T1000 (cell line): ENCODE measurements around the gene PLA2G4B.

Experiments used
- DNase-seq: peaks from one replicate; lab custom pipeline; 2025; ENCODE audit warnings: mixed read lengths; lab: John Stamatoyannopoulos, UW

Gene PLA2G4B

DNA sequence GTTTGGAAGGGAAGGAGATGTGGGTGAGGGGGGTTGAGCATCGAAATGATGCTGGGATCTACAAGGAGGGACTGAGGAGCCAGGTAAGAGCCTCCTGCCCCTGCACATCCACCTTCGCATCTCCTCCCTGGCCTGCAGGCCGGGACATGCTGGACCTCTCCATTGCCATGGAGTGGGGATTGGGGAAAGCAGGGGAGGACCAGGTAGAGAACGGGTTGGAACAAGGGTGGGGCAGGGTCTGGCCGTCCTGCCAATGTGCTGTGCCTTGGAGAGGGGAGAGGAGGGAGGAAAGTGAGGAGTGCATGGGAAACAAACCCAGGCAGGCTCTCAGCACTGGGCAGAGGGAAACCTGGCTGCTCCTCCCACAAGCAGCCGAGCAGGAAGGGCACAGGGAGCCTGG is 10.6 kb downstream of the PLA2G4B start:
- DNase-seq: no peak

DNA sequence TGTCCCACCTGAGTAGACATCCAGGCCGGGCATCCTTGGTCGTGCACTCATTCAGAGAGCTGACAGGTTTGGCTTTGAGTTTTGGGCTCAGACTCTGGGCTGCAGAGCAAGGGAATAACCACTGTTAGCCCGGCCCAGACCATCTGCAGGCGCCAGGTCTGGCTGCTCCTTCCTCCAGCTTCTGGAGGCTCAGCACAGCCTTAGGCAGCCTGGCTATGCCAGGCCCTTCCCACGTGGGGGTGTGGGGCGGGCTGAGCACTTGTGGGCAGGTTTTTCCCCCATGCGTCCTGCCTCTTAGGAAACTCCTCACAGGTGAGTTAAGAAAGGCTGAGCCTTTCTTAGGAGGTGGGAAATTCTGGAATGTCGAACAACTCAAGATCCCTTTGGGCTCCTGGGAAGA is 11.2 kb downstream of the PLA2G4B start:
- DNase-seq: no peak

DNA sequence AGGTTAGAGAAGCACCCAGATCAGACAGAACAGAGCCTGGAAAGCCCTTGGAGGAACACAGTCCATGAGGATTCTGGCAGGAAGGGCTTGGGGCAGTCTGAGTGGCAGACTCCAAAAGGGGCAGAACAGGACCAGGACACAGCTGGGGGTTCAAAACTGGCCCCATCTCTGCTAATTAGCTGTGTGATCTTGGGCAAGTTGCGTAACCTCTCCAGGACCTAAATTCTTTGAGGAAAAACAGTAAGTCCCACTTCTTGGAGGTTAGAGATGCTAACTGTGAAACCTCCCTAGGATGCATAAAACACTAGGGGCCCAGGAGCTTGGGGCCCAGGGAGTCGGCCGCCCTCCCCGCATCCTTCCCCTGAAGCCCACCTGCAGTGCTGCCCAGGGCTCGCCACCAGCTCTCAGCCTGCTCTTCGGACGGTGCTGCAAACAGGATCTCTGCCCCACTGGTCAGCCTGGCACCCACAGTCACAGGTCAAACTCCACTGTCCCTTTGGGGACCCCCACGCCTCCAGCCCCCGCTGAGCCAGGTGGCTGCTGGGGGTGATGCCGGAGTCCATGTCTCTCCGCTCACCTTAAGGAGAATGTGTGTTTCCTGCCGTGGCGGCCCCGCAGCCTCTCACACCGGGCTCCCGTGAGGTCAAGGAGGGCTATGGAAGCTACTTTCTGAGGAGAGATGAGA is 12.0 kb downstream of the PLA2G4B start:
- DNase-seq: no peak

DNA sequence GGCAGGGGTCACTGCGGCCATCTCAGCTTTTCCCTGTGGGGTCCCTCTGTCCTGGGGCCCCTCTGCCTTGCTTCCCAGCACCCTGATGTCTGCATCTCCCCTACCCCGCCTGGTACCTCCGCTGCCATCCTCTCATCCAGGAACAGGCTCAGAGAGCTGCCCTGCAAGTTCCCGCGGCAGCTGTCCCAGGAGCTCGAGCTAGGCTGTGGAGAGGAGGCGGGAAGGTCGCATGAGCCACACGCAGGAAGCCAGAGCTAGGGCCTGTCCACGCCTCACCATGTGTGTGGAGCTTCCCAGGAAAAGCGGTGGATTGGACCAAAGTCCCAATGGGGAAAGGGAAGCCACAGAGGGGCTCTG is 12.5 kb downstream of the PLA2G4B start:
- DNase-seq: no peak

- no peak for DNase-seq
These were observed 13.2 kb downstream of the PLA2G4B start for GRCh38 chr15:41851755-41852370.

DNA sequence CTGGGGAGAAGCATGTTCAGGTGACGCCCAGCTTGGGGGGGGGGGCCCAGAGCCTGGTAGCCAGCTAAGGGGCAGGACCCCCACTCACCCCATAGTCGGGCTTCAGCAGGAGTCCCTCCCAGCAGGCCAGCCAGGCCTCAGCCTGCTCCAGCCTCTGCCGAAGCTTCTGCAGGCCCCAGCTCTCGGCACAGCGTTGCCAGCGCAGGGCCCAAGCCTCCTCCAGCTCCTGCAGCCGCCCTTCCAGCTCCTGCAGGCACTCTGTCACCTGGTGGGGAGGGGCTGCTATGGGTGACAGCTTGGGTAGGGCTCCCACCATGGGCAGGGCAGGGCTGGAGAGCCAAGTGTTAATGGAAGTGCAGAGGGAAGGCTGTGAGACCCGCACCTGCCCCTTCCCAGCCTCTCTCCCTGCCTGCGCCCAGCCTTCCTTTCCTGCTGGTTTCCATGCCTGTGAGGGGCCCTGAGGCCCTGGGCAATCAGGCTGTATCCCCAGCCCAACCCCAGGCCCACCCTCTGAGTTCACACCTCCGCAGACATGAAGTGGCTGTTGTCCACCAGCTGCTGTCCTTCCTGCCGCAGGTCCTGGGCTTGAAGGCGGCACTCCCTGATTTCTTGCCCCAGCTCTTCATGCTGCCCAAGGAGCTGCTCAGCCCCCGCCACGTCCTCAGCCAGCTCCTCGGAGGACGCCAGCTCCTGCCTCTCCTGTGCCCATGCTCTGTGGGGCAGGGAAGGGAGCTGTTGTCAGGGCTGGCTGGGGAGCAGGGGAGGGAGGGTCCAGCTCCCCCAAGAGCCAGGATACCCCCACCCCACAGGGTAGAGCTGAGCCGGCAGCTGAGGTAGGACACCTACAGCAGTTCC is 14.3 kb downstream of the PLA2G4B start:
- no peak for DNase-seq

GRCh38 chr15:41853831-41854230 is 15.2 kb downstream of the PLA2G4B start:
- no peak for DNase-seq

- no peak for DNase-seq
These were observed 15.8 kb downstream of the PLA2G4B start for GRCh38 chr15:41854443-41854842.

GRCh38 chr15:41855261-41855961 is 16.8 kb downstream of the PLA2G4B start:
- no peak for DNase-seq

DNA sequence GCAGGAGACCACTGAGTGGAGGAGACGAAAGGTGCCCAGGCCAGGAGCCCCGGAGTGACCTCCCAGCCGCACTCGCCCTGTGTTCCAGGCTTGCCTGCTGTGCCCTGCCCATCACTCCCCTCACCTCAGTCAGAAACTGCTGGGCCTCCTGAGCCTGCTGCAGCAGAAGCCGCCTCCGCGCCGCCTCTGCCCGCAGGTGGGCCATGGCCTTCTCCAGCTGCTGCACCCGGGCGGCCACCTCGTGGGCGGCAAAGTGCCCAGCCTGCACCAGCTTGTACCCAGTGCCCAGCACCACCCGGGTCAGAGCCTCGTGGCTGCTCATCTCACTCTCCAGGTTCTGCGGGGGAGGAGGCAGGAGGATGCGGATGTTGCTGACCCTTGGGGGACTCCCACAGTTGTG is 17.6 kb downstream of the PLA2G4B start:
- DNase-seq: no peak

DNA sequence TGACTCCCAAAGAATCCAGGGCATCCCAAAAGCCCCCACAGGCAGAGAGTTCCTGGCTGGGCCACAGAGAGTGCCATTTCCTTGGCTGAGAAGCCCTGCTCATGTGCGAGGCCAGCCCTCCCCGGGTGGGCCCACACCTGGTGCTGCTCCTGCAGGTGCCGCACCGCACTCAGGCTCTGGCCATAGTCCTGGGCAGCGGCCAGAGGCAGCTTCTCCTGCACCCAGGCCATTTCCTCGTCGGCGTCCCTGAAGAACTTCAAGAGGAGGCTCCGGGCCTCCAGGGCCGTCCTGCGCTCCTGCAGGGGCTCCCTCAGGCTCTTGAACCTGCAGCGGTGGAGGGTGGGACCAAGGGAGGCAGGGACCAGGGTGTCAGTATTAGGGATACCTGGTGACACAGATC is 18.1 kb downstream of the PLA2G4B start:
- no peak for DNase-seq

GRCh38 chr15:41857316-41857715 is 18.7 kb downstream of the PLA2G4B start:
- DNase-seq: no peak

DNA sequence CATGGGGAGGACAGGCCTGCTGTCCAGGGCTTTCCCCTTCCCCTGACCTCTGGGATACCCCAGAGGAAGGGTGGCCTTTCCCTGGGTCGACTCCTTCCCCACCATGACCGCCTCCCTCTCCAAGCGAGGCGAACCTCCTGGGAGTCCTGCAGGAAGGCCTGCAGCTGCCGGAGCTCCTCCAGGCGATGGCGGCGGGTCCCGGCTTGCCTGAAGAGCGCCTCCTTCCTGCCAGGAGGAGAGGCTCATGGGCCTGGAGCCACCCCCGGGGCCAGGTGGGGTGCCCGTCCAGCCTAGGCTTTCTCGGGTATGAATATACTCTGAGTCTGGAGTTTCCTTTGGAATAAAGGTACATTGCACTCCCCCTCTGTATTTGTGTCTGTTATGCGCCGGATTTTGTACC is 20.1 kb downstream of the PLA2G4B start:
- no peak for DNase-seq

- no peak for DNase-seq
These were observed 21.6 kb downstream of the PLA2G4B start for GRCh38 chr15:41860049-41860828.

DNA sequence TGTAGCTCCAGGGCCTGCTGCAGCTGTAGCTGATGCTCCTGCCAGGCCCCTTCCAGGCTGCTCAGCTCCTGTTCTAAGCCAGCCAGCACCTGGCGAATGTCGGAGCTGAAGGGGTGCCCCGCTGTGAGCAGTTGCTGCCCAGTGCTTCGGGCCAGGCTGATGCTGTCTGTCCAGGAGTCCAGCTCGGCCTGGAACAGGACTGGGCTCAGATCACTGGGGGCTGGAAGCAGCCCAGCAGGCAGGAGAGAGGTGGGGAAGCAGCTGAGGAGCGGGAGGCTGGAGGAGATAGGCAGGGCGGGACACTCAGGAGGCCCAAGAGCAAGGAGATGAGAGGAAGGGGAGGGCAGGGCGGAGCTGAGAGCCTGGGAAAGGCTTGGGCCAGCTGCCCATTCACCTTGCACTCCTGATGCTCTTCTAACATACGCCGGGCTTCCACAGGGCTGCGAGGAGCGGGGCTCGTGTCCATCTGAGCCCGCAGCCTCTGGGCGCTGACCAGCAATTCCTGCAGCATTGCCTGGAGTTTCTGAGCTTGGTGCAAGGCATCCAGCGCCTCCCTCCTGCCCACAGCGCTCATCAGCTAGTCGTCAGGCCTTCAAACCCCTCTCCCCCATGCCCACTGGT is 23.2 kb downstream of the PLA2G4B start:
- DNase-seq: no peak

GRCh38 chr15:41862515-41863116 is 24.0 kb downstream of the PLA2G4B start:
- no peak for DNase-seq

DNA sequence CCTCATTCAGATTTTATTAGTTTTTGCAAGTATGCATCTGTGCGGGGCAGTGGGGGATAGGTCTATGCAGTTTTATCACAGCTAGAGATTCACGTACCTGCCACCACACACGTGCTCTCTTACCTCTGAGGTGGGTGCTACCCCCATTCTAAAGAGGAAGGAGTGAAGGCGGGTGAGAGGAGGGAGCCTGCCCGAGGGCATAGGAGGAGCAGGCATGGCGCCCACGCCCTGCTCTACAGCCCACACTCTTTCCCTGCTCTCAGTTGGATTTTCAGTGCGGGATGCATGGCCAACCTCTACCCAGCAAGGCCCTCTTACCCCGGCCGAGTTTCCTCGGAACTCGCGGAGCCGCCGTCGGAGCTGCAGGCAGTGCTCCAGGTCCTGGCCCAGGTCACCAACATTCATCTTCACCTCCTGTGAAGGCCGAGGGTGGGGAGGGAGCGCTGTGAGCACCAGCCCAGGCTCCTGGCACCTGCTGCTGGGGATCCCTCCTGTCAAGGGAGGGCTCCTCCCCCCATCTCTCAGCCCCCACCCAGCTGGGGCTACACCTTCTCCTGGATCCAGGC is 26.9 kb downstream of the PLA2G4B start:
- DNase-seq: no peak

DNA sequence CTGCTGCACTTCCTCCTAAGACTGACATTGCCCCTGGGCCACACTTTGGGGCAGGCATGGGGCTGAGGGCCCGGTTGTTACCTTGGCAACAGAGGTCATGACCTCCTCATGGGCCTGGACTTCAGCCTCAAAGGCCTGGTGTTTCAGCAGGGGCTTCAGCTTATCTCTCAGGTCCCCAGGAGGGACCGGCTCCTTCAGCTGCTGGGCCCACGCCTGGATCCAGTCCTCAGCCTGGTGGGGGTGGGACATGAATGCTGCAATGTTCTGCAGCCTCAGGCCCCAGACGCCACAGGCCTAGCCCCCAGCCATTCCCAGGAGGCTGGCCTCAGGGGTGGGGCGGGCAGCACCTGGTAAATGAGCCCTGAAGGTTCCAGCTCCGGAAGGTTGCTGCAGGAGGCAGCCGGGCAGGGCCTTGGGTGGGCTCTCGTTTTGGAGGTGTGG is 27.6 kb downstream of the PLA2G4B start:
- DNase-seq: no peak

- DNase-seq: no peak
These were observed 28.4 kb downstream of the PLA2G4B start for GRCh38 chr15:41866872-41867579.

- DNase-seq: no peak
These were observed 29.7 kb downstream of the PLA2G4B start for GRCh38 chr15:41868321-41868720.
